Adrenal gland (tissue), 5 donors: Measurements from ENCODE around the gene MEGF11.

Experiments
- POLR2A ChIP-seq, 2 donors: fragments of 450-650 bp; IDR thresholded peaks; one replicate each; pipeline ENCODE4 v1.6.1; 2017; ENCODE audit warnings: antibody characterized with exemption in 2 of 2, mild to moderate bottlenecking in 2 of 2, moderate library complexity in 1 of 2
- TF ChIP-seq, protein P1 (sequence below), 6 experiments: fragments of 450-650 bp in 4 of 6; fragments of 200-600 bp in 2 of 6; sonication (generic) in 1 of 6; IDR thresholded peaks; 1 replicate in 5 of 6; 2 replicates in 1 of 6; pipeline versions ENCODE4 v1.5.1 to v1.8.0; 2016 to 2021; ENCODE audit warnings: antibody characterized with exemption in 6 of 6, mild to moderate bottlenecking in 2 of 6, moderate library complexity in 1 of 6
- donor health status: DM: no; HTN: no; CAD: no.

DNA sequence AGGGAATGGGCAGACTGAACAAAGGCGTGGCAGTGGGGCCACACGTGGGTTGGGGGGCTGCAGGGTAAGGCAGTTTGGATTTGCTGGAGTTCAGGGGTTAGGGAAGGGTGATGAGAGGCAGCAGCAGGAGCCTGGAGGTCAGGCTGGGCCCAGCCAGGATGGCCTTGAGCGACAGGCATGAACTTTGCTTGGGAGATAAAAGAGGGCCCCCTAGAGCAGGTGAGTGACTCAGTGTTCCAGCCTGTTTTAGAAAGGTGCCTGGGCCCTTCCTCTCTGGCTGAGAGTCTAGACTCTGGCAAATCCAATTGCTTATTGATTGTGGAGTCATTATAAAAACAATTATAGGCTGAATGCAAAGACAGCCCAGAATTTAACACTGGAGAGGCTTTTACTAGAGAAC lies 309.1 kb downstream of the MEGF11 start:
- TF ChIP-seq, protein P1, sequence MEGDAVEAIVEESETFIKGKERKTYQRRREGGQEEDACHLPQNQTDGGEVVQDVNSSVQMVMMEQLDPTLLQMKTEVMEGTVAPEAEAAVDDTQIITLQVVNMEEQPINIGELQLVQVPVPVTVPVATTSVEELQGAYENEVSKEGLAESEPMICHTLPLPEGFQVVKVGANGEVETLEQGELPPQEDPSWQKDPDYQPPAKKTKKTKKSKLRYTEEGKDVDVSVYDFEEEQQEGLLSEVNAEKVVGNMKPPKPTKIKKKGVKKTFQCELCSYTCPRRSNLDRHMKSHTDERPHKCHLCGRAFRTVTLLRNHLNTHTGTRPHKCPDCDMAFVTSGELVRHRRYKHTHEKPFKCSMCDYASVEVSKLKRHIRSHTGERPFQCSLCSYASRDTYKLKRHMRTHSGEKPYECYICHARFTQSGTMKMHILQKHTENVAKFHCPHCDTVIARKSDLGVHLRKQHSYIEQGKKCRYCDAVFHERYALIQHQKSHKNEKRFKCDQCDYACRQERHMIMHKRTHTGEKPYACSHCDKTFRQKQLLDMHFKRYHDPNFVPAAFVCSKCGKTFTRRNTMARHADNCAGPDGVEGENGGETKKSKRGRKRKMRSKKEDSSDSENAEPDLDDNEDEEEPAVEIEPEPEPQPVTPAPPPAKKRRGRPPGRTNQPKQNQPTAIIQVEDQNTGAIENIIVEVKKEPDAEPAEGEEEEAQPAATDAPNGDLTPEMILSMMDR (IDR thresholded peaks at IDR 0.05), result no peak
- TF ChIP-seq POLR2A (IDR thresholded peaks at IDR 0.05), result no peak
